ENCODE results near the gene ATP10D. TPM values are rescaled to one million over a fixed set of nuclear protein-coding genes. Genes with fewer than 3 reads are reported as not detected.

ATP10D gene
- total RNA-seq, 2 donors from 2014 or later = 25.3 to 26.3 TPM

DNA sequence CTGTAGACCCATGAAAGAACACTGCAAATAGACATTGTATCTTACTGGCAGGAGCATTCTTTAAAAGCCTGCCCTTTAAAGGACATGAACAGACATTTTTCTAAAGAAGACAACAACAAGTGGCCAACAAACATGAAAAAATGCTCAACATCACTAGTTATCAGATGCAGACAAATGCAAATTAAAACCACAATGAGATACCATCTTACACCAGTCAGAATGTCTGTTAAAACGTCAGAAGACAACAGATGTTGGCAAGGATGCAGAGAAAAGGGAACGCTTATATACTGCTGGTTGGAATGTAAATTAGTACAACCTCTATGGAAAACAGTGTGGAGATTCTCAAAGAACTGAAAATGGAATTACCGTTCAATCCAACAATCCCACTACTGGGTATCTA is 77.2 kb downstream of the ATP10D start:
- no peak for DNase-seq (ENCODE audit: low spot score)
- intact Hi-C loops (cut with DNase I) = no loop called here

DNA sequence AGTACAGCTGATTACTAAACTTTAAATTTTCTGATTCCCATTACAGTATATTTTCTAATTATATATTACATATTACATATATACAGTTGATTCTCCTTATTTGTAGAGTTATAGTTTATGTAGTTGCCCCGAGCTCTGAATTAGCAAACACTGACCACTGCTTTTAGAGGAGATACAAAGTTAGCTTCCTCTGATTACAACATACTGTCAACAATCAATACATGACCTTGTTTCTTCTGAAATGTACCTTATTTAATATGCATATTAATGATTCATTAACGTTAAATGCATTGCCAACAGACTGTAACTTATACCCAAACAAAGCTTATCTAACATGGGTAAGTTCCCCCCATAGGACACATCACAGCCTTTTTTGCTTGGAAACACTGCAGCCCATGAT is 81.5 kb downstream of the ATP10D start:
- DNase-seq (ENCODE audit: low spot score) = no peak
- intact Hi-C loops (cut with DNase I) = no loop called here

DNA sequence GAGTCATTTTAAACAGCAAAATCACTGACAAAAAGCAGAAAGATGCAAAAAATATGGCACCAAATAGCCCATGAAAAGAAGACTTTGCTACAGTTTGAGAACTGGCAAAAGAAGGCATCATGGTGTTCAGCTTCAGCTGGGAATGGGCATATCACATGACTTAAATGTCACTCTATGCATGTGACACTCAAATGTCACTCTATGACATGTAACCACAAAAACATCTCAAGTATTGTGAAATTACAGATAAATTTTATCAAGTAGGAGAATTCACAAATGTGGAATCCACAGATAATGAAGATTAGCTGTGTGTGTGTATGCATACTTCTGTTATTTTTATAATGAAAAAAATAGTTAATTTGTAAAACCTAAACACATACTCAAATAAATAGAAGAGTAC is 81.9 kb downstream of the ATP10D start:
- intact Hi-C loops (cut with DNase I) = no loop called here
- DNase-seq (ENCODE audit: low spot score) = no peak

DNA sequence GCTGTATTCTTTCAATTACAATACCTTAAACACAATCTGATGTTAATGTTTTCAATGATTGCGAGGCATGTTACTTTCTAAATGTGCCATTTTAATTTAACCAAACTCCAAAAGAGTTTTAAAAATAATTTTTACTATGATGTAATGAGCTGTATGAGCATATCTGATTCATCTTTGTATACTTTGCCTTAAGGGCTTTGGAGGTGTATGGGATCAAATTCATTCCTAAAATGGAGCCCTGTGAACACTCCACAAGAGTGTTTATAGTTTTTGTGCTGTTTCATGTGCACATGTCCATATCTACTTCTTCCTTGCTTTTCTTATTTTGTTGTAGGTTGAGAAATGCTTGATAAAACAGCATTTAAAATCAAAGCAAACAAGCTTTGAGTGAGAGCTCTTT is 82.4 kb downstream of the ATP10D start:
- DNase-seq (ENCODE audit: low spot score) = no peak
- intact Hi-C loops (cut with DNase I) = no loop called here

DNA sequence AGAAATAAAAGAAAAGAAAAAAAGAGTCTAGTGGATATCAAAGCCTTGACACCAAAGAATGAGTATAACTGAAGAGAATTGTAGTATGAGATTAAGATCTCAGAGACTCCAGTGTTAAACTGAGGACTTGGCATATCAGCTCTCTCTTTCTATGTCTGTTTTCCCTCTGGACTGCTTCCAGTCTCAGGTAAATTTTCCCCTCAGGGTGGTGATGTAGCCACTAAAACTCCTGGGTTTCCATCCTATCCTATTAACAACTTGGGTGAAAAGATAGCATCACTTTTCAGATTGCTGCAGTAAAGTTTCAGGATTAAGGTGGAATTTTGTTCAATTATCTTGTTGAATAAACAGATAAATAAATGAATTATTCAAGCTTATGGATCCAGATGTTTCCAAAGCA is 85.7 kb downstream of the ATP10D start:
- intact Hi-C loops (cut with DNase I) = no loop called here
- DNase-seq (ENCODE audit: low spot score) = no peak

DNA sequence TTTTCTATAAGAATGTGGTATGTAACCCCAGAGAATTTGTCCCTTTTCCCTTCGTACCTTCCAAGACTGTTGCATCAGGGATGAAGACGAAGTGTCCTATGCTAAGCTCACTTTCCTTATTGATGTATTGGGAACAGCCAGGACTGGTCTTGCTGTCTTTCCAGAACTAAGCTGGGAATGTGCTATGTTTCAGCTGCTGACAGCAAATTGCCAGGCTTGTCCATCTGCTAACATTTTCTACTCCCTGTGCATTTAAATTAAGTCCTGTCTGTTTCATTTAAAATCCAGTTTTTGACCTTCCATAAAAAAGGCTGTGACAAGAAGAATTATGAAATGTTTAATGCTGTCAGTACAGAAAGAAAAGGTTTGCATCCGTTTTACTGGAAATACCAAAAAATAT is 87.9 kb downstream of the ATP10D start:
- intact Hi-C loops (cut with DNase I) = no loop called here
- no peak for DNase-seq (ENCODE audit: low spot score)

DNA sequence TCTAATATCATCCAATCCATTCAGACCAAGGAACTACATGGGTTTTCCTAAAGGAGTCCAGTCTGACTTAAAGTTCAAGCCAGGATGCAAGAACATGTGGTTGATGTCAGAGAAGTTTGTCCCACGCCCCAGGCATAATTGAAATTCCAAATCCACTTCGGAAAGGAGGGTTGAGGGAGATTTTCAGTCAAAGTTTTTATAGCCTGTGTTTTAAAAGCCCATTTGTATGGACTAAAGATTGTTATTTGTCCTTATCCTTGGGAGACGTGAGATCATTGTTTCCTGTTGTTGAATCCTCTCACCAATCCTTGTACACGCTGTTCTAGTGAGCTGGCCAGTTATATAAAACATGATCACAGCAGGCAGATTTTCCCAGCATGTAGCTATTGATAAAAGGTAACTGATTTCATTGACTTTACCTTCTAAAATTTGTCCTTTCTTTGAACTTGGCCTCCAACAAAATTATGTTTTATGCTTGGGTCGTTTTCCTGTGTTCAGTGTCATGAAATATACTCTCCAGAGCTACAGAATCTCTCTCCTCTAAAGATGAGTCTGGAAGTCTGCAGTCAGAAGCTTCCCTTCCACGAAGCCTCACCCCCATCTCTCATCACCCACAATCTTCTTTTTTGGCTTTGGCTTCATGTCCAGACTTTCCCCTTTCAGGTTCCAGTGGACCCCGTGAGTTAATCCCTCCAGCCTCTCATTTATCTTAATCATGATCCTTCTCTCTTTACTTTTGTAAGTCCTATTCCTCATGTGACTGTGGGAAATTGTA is 92.9 kb downstream of the ATP10D start:
- intact Hi-C loops (cut with DNase I) = no loop called here
- no peak for DNase-seq (ENCODE audit: low spot score)

DNA sequence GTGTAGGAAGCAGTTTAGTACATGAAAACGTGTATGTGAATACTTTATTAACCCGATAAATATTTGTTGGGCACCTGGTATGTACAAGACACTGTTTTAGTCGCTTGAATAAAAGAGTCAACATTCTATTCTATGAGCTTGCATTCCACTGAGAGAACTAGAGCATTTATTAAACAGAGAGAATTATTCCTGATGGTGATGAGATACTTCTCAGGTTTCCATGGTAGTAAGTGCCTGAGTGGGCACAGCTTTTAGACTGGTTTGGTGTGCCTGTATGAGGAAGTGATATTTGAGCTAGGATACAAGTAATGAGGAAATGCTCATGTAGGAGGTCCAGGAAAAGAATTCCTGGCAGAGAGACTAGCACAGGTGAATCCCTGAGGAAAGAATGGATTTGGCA is 94.2 kb downstream of the ATP10D start:
- intact Hi-C loops (cut with DNase I) = no loop called here

DNA sequence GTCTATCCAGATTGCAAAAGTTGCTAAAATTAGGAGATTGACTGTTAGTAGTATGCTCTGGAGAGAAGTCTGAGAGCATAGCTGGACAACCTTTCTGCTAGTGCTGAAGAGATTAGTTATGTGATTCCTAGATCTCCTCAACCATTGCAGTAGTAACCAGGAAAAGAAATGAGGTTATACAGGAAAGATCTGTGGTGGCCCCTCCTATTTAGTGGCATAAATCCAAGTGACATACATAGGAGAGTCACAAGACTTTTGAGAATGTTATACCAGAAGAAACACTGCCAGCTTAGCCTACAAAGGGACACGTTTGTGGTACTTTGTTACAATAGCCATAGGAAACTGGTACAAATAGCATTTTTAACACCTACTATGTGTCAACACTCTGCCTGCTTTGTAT is 105.2 kb downstream of the ATP10D start:
- intact Hi-C loops (cut with DNase I) = no loop called here

More for the DNA sequence above, 94.2 kb downstream of the ATP10D start:
- no peak for DNase-seq (ENCODE audit: low spot score)

DNA sequence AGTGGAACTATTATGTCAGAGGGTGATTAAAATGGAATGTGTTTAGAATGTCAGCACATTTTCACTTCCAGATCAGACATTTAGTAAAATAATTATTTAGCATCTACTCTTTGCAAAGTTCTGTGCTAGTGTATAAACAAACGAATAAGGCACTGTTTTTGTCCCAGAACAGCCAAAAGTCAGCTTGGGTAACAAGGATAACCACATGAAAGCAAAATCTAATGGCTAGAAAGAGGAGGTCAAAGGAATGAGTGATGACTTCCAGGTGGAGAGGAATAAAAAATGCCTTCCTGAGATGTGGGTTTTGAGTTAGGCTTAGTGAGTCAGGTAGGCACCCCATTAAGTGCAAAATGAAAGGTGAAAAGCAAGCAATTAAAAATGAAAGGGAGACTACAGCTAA is 112.6 kb downstream of the ATP10D start:
- no peak for DNase-seq (ENCODE audit: low spot score)

More for the DNA sequence above, 105.2 kb downstream of the ATP10D start:
- DNase-seq (ENCODE audit: low spot score) = no peak

DNA sequence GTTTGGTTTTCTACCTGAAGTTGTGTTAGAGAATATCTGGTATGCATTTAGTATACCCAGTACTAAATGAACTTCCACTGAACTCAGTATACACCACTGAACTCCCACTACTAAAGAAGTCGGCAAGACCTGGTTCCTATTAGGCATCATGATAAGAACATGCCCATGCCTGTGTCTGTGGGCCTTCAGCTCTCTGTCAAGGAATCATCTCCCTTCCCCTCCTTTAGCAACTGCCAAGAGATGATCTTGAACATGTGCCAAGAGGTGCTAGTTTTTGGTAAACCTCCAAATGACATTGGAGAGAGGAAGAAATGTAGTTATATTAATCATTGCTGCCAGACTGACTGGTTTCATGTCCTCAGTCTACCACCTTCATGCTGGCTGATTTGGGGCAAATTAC is 113.2 kb downstream of the ATP10D start:
- intact Hi-C loops (cut with DNase I) = loop anchor here in 1 of 2 donors (5.0 kb wide), 1 partner anchor 256 kb away; no protein-coding TSS in a partner anchor
- no peak for DNase-seq (ENCODE audit: low spot score)

More for the DNA sequence above, 112.6 kb downstream of the ATP10D start:
- intact Hi-C loops (cut with DNase I) = loop anchor here in 1 of 2 donors (5.0 kb wide), 1 partner anchor 255 kb away; no protein-coding TSS in a partner anchor

DNA sequence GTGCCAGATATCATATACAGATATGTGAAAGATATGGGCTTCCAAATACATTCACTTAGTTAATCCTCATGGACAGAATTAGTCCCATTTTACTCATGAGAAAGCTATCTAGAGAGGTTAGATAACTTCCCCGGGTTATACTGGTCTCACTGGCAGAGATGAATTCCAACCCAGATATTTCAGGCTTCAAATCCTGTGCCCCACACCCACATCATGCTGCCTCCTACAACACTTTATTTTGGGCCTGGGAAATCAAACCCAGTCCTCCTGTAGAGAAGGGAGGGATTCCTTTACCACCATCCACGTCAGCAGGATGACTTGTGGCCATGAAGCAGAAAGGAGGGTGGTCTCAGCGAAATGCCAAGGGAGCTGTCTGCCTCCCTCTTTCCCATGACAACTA is 113.8 kb downstream of the ATP10D start:
- intact Hi-C loops (cut with DNase I) = loop anchor here in 1 of 2 donors (5.0 kb wide), 1 partner anchor 257 kb away; no protein-coding TSS in a partner anchor
- no peak for DNase-seq (ENCODE audit: low spot score)

DNA sequence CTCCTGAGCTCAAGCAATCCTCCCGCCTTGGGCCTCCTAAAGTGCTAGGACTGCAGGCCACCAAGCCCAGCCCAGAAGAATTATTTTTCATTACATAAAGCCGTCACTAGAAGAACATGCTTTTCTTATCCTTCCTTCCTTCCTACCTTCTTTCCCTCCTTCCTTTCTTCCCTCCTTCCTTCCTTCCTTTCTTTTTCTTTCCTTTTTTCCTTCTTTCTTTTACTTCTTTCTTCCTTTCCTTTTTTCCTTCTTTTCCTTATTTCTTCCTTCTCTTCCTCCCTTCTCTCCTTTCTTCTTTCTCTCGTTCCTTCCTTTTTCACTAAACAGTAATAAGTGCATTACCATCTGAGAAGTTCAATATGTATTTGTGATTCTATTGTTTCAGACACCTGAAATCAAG is 121.4 kb downstream of the ATP10D start:
- no peak for DNase-seq (ENCODE audit: low spot score)
- intact Hi-C loops (cut with DNase I) = no loop called here

DNA sequence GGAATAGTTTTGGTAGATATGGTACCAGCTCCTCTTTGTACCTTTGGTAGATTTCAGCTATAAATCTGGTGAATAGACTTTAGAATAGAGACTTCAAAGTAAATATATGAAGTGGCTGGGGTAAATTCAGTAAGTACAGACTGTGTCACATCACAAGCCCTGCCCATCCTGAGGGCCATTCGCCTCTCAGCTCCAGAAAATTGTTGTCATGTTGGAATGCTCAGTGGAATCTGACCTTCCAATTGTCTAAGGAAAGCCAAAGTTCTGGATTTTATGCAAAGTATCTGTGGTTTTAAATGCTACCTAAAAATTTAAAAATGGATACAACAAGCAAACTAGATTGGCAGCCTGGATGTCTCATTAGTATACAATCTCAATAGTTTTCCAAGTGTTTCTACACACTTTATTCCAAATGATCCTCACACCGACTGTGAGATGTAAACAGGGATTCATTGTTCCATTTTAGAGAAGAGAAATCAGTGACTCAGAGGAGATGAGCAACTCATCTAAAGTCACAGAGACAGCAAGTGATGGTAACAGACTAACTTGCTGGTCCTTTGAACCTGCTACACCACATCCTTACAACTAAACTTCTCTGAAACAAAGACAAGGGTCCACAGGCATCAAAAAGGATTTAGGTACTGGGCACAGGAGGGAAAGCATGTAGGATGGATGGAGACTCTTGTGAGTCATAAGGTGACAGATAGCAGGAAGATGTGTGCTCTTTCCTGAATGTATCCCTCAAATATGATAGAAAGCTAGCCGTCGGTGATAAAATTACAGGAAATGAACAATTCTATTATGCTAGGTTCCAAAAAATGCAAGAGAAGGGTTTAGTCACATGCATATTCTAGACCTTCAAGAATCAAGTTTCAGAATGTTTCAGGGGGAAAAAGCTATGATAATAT is 127.3 kb downstream of the ATP10D start:
- intact Hi-C loops (cut with DNase I) = no loop called here
- no peak for DNase-seq (ENCODE audit: low spot score)

DNA sequence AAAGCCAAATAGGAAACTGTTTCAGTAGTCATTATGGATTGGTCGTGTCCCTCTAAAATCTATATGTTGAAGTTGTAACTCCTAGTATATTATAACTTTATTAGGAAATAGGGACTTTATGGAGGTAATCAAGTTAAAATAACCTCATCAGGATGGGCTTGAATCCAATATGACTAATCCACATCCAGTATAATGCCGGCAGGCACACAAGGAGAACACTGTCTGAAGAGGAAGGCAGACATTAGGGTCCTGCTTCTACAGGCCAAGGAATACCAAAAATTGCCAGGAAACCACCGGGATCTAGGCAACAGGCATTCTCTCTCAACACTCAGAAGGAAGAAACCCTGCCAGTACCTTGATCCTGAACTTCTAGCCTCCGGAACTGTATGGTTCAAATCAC is 130.3 kb downstream of the ATP10D start:
- no peak for DNase-seq (ENCODE audit: low spot score)
- intact Hi-C loops (cut with DNase I) = no loop called here

DNA sequence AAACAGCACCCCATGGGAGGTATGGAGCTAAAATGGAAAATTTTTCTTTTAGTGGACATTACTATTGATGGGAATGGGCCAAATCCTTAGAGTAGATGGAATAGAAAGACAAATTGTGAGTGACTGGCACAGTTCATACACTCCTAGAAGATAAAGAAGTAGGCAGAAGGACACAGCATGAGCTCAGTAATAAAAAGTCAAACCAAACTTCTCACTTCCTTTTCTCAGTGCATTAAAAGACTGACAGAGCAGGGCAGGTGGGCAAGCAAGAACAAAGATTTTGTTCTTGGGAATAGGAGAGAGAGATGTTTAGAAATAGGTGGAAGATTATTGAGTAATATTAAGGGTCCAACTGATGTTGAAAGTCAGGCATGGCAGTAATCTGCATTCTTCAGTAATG is 132.5 kb downstream of the ATP10D start:
- intact Hi-C loops (cut with DNase I) = no loop called here
- no peak for DNase-seq (ENCODE audit: low spot score)

DNA sequence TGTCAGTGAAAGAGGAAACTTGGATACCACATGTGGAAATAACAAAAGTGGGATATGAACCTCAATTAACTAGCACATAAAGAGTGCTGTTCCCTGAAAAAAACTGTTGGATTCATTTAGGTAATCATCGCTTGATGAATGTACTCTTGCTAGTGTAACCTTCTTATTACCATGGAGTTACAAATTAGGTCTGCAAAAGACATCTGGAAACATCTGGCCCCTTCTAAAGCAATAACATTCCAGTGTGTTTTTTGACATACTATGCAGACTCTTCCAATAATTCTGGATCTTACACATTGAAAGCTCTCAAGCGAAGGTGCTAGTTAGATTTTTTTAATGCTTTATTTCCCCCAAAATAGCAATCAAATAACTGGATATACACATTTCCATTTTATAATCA is 134.6 kb downstream of the ATP10D start:
- intact Hi-C loops (cut with DNase I) = no loop called here
- DNase-seq (ENCODE audit: low spot score) = no peak

DNA sequence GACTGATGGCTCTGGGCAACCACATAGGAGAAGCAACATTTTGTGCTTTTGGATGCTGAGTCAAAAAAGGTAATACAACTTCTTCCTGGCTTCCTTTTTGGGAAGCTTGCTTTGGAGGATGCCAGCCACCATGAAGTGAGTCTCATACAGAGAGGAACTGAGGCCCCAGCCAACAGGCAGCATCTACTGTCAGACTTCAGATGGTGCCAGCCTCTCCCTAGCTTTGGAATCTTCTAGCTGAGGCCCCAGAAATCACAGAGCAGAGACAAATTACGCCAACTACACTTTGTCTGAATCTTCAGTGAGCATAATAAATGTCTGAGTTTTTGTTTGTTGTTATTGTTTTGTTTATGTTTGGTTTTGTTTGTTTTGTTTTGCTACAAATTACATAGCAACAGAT is 136.1 kb downstream of the ATP10D start:
- intact Hi-C loops (cut with DNase I) = no loop called here

DNA sequence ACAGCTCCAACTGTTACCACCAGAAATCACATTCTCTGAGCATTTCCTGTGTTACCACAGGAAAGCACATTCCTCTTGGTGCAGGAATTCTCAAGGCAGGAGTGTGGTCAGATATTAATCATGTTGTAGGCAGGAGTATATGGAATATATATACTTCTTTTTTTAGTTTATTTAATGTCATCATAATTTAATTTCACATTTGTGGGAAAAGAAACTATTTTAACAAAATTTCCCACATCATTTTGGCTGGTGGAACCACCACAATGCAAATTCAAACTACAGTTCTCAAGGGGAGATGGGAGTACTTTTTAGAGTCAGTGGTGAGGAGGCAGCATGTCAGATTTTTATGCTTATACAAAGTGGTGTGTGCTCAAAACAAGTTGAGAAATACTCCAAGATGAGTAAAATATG is 139.0 kb downstream of the ATP10D start:
- DNase-seq (ENCODE audit: low spot score) = no peak
- intact Hi-C loops (cut with DNase I) = no loop called here

More for the DNA sequence above, 136.1 kb downstream of the ATP10D start:
- no peak for DNase-seq (ENCODE audit: low spot score)

DNA sequence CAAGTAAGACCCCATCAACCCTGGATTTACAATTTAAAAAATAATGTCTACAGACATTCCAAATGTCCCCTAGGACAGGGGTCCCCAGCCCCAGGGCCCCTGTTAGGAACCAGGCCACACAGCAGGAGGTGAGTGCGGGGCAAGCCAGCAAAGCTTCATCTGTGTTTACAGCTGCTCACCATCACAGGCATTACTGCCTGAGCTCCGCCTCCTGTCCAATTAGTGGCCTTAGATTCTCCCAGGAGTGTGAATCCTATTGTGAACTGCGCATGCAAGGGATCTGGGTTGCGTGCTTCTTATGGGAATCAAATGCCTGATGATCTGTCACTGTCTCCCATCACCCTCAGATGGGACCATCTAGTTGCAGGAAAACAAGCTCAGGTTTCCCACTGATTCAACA is 146.1 kb downstream of the ATP10D start:
- DNase-seq (ENCODE audit: low spot score) = no peak
- intact Hi-C loops (cut with DNase I) = no loop called here
